H9 (cell line): Measurements from ENCODE around the gene MDH1. TPM values are rescaled to one million over a fixed set of nuclear protein-coding genes. Genes with fewer than 3 reads are reported as not detected.

ENCODE experiments used
- DNase-seq: peaks from one replicate; pipeline ENCODE4 v3.0.0-alpha.2; 2017
- H2AFZ ChIP-seq: one replicate; pipeline ENCODE4 v1.6.1; 2013; ENCODE audit warnings: mild to moderate bottlenecking, low read length, control low read depth, moderate library complexity
- H2AK5ac ChIP-seq: 2 replicates; pipeline ENCODE4 v1.6.1; 2013; ENCODE audit warnings: low read length, control low read depth, mixed read lengths; ENCODE audit not compliant: insufficient read length
- H2BK120ac ChIP-seq: one replicate; pipeline ENCODE4 v1.6.1; 2013; ENCODE audit warnings: low read depth, mild to moderate bottlenecking, low read length, control low read depth, inconsistent platforms; ENCODE audit not compliant: poor library complexity, severe bottlenecking
- H2BK12ac ChIP-seq: 2 replicates; pipeline ENCODE4 v1.6.1; 2013; ENCODE audit warnings: low read length, control low read depth, mixed read lengths, low read depth; ENCODE audit not compliant: insufficient read length
- H2BK15ac ChIP-seq: 2 replicates; pipeline ENCODE4 v1.6.1; 2013; ENCODE audit warnings: low read depth, low read length, control low read depth
- H2BK20ac ChIP-seq: one replicate; pipeline ENCODE4 v1.6.1; 2013; ENCODE audit warnings: low read depth, mild to moderate bottlenecking, low read length, control low read depth, inconsistent platforms; ENCODE audit not compliant: poor library complexity, severe bottlenecking
- H2BK5ac ChIP-seq: 2 replicates; pipeline ENCODE4 v1.6.1; 2013; ENCODE audit warnings: low read length, control low read depth, mixed read lengths; ENCODE audit not compliant: insufficient read length
- H3K14ac ChIP-seq: 2 replicates; pipeline ENCODE4 v1.6.1; 2013; ENCODE audit warnings: low read length, control low read depth; ENCODE audit not compliant: insufficient read depth
- H3K18ac ChIP-seq: 2 replicates; pipeline ENCODE4 v1.6.1; 2013; ENCODE audit warnings: low read depth, mild to moderate bottlenecking, mixed read lengths, low read length, control low read depth; ENCODE audit not compliant: insufficient read length
- H3K23ac ChIP-seq: 2 replicates; pipeline ENCODE4 v1.6.1; 2013; ENCODE audit warnings: low read length, control low read depth, mixed read lengths, low read depth; ENCODE audit not compliant: insufficient read length
- H3K23me2 ChIP-seq: 2 replicates; pipeline ENCODE4 v1.6.1; 2013; ENCODE audit warnings: low read depth, mild to moderate bottlenecking, mixed read lengths, low read length, control low read depth; ENCODE audit not compliant: insufficient read length, poor library complexity, severe bottlenecking
- H3K27ac ChIP-seq: 2 replicates; pipeline ENCODE4 v1.5.1; 2013; ENCODE audit warnings: low read length, control low read depth, mixed read lengths, low read depth; ENCODE audit not compliant: insufficient read length
- H3K27me3 ChIP-seq: 2 replicates; pipeline ENCODE4 v1.6.1; 2013; ENCODE audit warnings: low read length, control low read depth, inconsistent platforms; ENCODE audit not compliant: insufficient read depth
- H3K4ac ChIP-seq: 2 replicates; pipeline ENCODE4 v1.6.1; 2013; ENCODE audit warnings: low read depth, mild to moderate bottlenecking, control low read depth, inconsistent platforms, low read length, moderate library complexity
- H3K4me1 ChIP-seq: 2 replicates; pipeline ENCODE4 v1.6.1; 2013; ENCODE audit warnings: low read length, control low read depth, inconsistent platforms; ENCODE audit not compliant: insufficient read depth
- H3K4me2 ChIP-seq: 2 replicates; pipeline ENCODE4 v1.6.1; 2013; ENCODE audit warnings: low read length, control low read depth, mixed read lengths; ENCODE audit not compliant: insufficient read length, insufficient read depth
- H3K56ac ChIP-seq: 2 replicates; pipeline ENCODE4 v1.6.1; 2013; ENCODE audit warnings: low read depth, mild to moderate bottlenecking, mixed read lengths, low read length, control low read depth; ENCODE audit not compliant: insufficient read length
- H3K79me1 ChIP-seq: 2 replicates; pipeline ENCODE4 v1.6.1; 2013; ENCODE audit warnings: low read depth, mild to moderate bottlenecking, moderate library complexity, low read length, control low read depth, inconsistent platforms; ENCODE audit not compliant: insufficient read depth, poor library complexity, severe bottlenecking
- H3K79me2 ChIP-seq: 2 replicates; pipeline ENCODE4 v1.6.1; 2013; ENCODE audit warnings: low read length, control low read depth, inconsistent platforms; ENCODE audit not compliant: insufficient read depth
- H3K9ac ChIP-seq: 2 replicates; pipeline ENCODE4 v1.6.1; 2013; ENCODE audit warnings: low read length, control low read depth, mixed read lengths; ENCODE audit not compliant: insufficient read length; ENCODE audit errors: extremely low read depth
- H3K9me3 ChIP-seq: one replicate; pipeline ENCODE4 v1.6.1; 2013; ENCODE audit warnings: low read depth, low read length, inconsistent platforms; ENCODE audit not compliant: control insufficient read depth
- H3T11ph ChIP-seq: one replicate; pipeline ENCODE4 v1.6.1; 2013; ENCODE audit warnings: mild to moderate bottlenecking, low read length, control low read depth, inconsistent platforms
- H4K20me1 ChIP-seq: one replicate; pipeline ENCODE4 v1.6.1; 2013; ENCODE audit not compliant: control insufficient read depth, insufficient read length, insufficient read depth
- H4K5ac ChIP-seq: 2 replicates; pipeline ENCODE4 v1.6.1; 2013; ENCODE audit warnings: low read depth, mild to moderate bottlenecking, mixed read lengths, low read length, control low read depth; ENCODE audit not compliant: insufficient read length
- H4K8ac ChIP-seq: replicated peaks from 2 replicates; pipeline ENCODE4 v1.6.1; 2013; ENCODE audit warnings: low read length, control low read depth, mixed read lengths, low read depth; ENCODE audit not compliant: insufficient read length
- H4K91ac ChIP-seq: 2 replicates; pipeline ENCODE4 v1.6.1; 2013; ENCODE audit warnings: low read depth, mild to moderate bottlenecking, moderate library complexity, mixed read lengths, low read length, control low read depth; ENCODE audit not compliant: insufficient read length
- H3K27ac Mint-ChIP-seq, 3 experiments: 2 replicates in 2 of 3; 3 replicates in 1 of 3; pipeline ENCODE4 v1.8.0; 2020 to 2021; ENCODE audit warnings: mixed read lengths in 3 of 3, mild to moderate bottlenecking in 1 of 3, moderate library complexity in 1 of 3
- H3K27me3 Mint-ChIP-seq: 2 replicates; pipeline ENCODE4 v1.8.0; 2021; ENCODE audit warnings: low read depth, mild to moderate bottlenecking, moderate library complexity, mixed read lengths
- H3K36me3 Mint-ChIP-seq, 3 experiments: 2 replicates in 2 of 3; 3 replicates in 1 of 3; pipeline ENCODE4 v1.8.0; 2020 to 2021; ENCODE audit warnings: low read depth in 3 of 3, mixed read lengths in 3 of 3; ENCODE audit not compliant: insufficient read depth in 1 of 3
- H3K4me1 Mint-ChIP-seq, 2 experiments: 2 replicates each; pipeline ENCODE4 v1.8.0; 2020; ENCODE audit warnings: mixed read lengths in 2 of 2
- H3K4me3 Mint-ChIP-seq, 2 experiments: 2 replicates in 1 of 2; 3 replicates in 1 of 2; pipeline ENCODE4 v1.8.0; 2020 to 2021; ENCODE audit warnings: mild to moderate bottlenecking in 2 of 2, mixed read lengths in 2 of 2, moderate library complexity in 1 of 2
- H3K9me3 Mint-ChIP-seq, 2 experiments: 2 replicates in 1 of 2; 3 replicates in 1 of 2; pipeline ENCODE4 v1.8.0; 2020; ENCODE audit warnings: mild to moderate bottlenecking in 2 of 2, mixed read lengths in 2 of 2, moderate library complexity in 1 of 2
- CTCF ChIP-seq: fragments of 200-600 bp; sonication (generic); conservative IDR thresholded peaks from 3 replicates; pipeline ENCODE4 v1.8.0; 2021; ENCODE audit warnings: antibody characterized with exemption, mild to moderate bottlenecking
- WGBS: extraction: QIAGEN DNeasy Blood & Tissue Kit; methylation state at CpG from one replicate; pipeline ENCODE4 v1.1.7; 2013; ENCODE audit warnings: missing lambda C conversion rate, low lambda C conversion rate, mixed read lengths; ENCODE audit not compliant: insufficient read length; ENCODE audit errors: extremely low coverage; 5-methylcytosine and 5-hydroxymethylcytosine counted together
- total RNA-seq: library from RNA; stranded (reverse); gene quantifications from 2 replicates; pipeline ENCODE4 v1.2.1, GENCODE V29; 2021

MDH1 gene
- total RNA-seq, 1 experiment from 2014 or later, result 324 TPM

GRCh38 chr2:63594660-63595059 lies 5.9 kb downstream of the MDH1 start:
- Histone ChIP-seq H2BK120ac (no peak overlapping the region), H3K56ac (no peak overlapping the region), H4K91ac (no peak overlapping the region), H3K9ac (no peak overlapping the region), H3K14ac (no peak overlapping the region), H3K4ac (no peak overlapping the region), H4K5ac (no peak overlapping the region), H3K79me1 (peaks cover 3% of the 10 kb centered on the region), H2BK20ac (no peak overlapping the region), H2AFZ (no peak overlapping the region), H3K4me2 (no peak overlapping the region), H2BK12ac (no peak overlapping the region), H2AK5ac (no peak overlapping the region), H2BK15ac (no peak overlapping the region), H4K20me1 (no peaks in the 10 kb centered on the region), H3K23me2 (peaks cover 3% of the 10 kb centered on the region), H3K23ac (no peak overlapping the region), H3K79me2 (peaks cover 17% of the 10 kb centered on the region; the same call in 1 of the 2 replicates), H3K27me3 (no peaks in the 10 kb centered on the region), H3K27ac (no peak overlapping the region), H3T11ph (no peak overlapping the region), H3K9me3 (no peaks in the 10 kb centered on the region), H4K8ac (no peak overlapping the region), H2BK5ac (no peak overlapping the region), H3K4me1 (0 out of 2 replicates have a peak, but pooled peaks cover 5% of the 10 kb centered on the region), H3K18ac (no peak overlapping the region)
- Mint-ChIP-seq H3K27ac (peak overlapping the region in 1 of 3 experiments; percentile 28; a peak in 1 of 7 replicates), H3K27me3 (no peaks in the 10 kb centered on the region), H3K36me3 (peaks cover 27 to 70% (median 65%) of the 10 kb centered on the region in 3 experiments), H3K4me1 (peaks cover 40 to 58% of the 10 kb centered on the region in 2 experiments), H3K4me3 (no peak overlapping the region), H3K9me3 (no peaks in the 10 kb centered on the region)
- no CpG with 5 or more reads among the region's 3 CpGs for WGBS
- no peak for DNase-seq
- peak; percentile 29; the same call in 2 of the 3 replicates for TF ChIP-seq CTCF
